ENCODE data around the gene HOOK2.
"Not testable (repeated sequence)": the region's sequence is repeated elsewhere in the genome, so short reads cannot be mapped to it uniquely, and the experiment has no call there.

Gene HOOK2

GRCh38 chr19:12754465-12755196 lies 20.7 kb downstream of the HOOK2 start:
- DNase-seq (ENCODE audit: low spot score), result no peak

- no peak for DNase-seq (ENCODE audit: low spot score)
These were observed 23.1 kb downstream of the HOOK2 start for GRCh38 chr19:12752056-12752781.

GRCh38 chr19:12751635-12752034 lies 23.7 kb downstream of the HOOK2 start, which contains the start of gene BEST2:
Gene BEST2 (plus strand): TSS chr19:12751791. CDS start chr19:12752593, 802 bp downstream.
- peak; percentile 65 for DNase-seq (ENCODE audit: low spot score)

GRCh38 chr19:12750851-12751250 lies 24.5 kb downstream of the HOOK2 start:
- DNase-seq (ENCODE audit: low spot score), result no peak

GRCh38 chr19:12749938-12750521 lies 25.3 kb downstream of the HOOK2 start:
- DNase-seq (ENCODE audit: low spot score), result no peak

- DNase-seq (ENCODE audit: low spot score), result no peak
These were observed 26.9 kb downstream of the HOOK2 start for GRCh38 chr19:12748489-12748888.

- no peak for DNase-seq (ENCODE audit: low spot score)
These were observed 30.0 kb downstream of the HOOK2 start for GRCh38 chr19:12745166-12745897.

- DNase-seq (ENCODE audit: low spot score), result no peak
These were observed 37.5 kb downstream of the HOOK2 start for GRCh38 chr19:12737835-12738351.

- DNase-seq (ENCODE audit: low spot score), result peak; percentile 92
These were observed 38.1 kb downstream of the HOOK2 start, which contains the start of gene GET3 for GRCh38 chr19:12736995-12737834. Gene GET3 (plus strand): TSS chr19:12737497. CDS start chr19:12737506, 9 bp downstream.

- DNase-seq (ENCODE audit: low spot score), result peak; percentile 50
These were observed 41.8 kb downstream of the HOOK2 start for GRCh38 chr19:12733369-12734214.

GRCh38 chr19:12731337-12731736 lies 44.0 kb downstream of the HOOK2 start:
- DNase-seq (ENCODE audit: low spot score), result no peak

GRCh38 chr19:12730064-12730463 lies 45.3 kb downstream of the HOOK2 start:
- no peak for DNase-seq (ENCODE audit: low spot score)

- no peak for DNase-seq (ENCODE audit: low spot score)
These were observed 47.5 kb downstream of the HOOK2 start for GRCh38 chr19:12727745-12728433.

GRCh38 chr19:12726988-12727316 lies 48.4 kb downstream of the HOOK2 start:
- no peak for DNase-seq (ENCODE audit: low spot score)

- DNase-seq (ENCODE audit: low spot score), result not testable (repeated sequence)
These were observed 49.7 kb downstream of the HOOK2 start for GRCh38 chr19:12725612-12726011.

GRCh38 chr19:12723641-12724426 lies 51.5 kb downstream of the HOOK2 start, which contains the start of gene TNPO2:
Gene TNPO2 (minus strand): TSS chr19:12723932. CDS start chr19:12720977, 2,955 bp downstream.
- peak; percentile 74 for DNase-seq (ENCODE audit: low spot score)

- no peak for DNase-seq (ENCODE audit: low spot score)
These were observed 52.0 kb downstream of the HOOK2 start for GRCh38 chr19:12723381-12723640.

- peak; percentile 94 for DNase-seq (ENCODE audit: low spot score)
These were observed 52.6 kb downstream of the HOOK2 start for GRCh38 chr19:12722566-12723380.
